ENCODE measurements around the gene PAQR6.
A peak's percentile ranks its signal among the peaks of the same experiment; 100 is the strongest.

Gene PAQR6

DNA sequence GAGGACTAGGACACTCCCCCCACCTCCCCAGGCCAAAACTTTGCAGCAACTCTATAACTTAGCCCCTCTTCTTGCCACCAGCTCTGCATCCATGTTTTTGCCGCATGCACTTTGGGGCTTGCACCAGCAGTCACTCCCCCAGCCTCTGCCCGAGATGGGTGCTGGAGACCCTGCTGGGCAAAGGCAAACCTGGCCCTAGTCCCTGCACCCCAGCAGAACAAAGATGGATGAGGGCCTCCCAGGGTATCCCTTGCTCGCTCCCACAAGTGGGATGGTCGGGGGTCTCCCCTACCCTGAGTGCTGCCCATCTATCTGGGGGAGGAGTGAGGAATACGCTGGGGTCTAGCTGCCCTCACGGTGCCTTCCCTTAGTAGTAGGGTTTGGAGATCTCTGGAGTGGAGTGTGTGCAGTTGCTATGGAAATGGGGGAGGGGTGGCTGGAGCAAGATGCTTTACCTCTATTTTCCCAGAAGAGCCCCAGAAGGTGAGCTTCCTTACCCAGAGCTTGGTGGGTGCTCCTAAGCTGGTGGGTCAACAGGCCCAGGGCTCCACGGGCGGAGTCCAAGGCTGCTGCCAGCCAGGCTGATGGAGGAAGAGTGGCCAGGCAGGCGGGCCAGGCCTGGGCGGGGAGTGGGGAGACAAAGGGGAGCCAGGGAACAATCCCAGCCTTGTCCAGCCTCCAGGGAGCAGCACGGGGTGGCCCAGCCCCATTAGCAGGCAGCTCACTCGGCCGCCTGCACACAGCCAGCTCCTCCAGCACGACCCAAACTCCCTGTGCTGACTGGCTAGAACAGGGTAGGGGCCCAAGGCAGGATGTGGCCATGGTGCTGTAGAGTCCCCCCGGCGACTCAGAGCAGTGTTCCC, at the start of gene PAQR6:
PAQR6 (minus strand) TSS at position 597 of the 863 bp plus-strand sequence. CDS start 1,325 bp downstream, outside the sequence.
- H3K4me3 ChIP-seq (ENCODE audit: low read depth in 1 of 2, low read length in 1 of 2), result no peak within 1 kb of the TSS
- H3K4me1 ChIP-seq (ENCODE audit: control insufficient read depth in 1 of 2, insufficient read depth in 1 of 2, low read depth in 1 of 2, low read length in 1 of 2), result peaks cover 10 to 11% of the 10 kb centered on the region in 2 experiments
- TF ChIP-seq, protein P1, sequence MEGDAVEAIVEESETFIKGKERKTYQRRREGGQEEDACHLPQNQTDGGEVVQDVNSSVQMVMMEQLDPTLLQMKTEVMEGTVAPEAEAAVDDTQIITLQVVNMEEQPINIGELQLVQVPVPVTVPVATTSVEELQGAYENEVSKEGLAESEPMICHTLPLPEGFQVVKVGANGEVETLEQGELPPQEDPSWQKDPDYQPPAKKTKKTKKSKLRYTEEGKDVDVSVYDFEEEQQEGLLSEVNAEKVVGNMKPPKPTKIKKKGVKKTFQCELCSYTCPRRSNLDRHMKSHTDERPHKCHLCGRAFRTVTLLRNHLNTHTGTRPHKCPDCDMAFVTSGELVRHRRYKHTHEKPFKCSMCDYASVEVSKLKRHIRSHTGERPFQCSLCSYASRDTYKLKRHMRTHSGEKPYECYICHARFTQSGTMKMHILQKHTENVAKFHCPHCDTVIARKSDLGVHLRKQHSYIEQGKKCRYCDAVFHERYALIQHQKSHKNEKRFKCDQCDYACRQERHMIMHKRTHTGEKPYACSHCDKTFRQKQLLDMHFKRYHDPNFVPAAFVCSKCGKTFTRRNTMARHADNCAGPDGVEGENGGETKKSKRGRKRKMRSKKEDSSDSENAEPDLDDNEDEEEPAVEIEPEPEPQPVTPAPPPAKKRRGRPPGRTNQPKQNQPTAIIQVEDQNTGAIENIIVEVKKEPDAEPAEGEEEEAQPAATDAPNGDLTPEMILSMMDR (IDR thresholded peaks at IDR 0.05), result no peak

DNA sequence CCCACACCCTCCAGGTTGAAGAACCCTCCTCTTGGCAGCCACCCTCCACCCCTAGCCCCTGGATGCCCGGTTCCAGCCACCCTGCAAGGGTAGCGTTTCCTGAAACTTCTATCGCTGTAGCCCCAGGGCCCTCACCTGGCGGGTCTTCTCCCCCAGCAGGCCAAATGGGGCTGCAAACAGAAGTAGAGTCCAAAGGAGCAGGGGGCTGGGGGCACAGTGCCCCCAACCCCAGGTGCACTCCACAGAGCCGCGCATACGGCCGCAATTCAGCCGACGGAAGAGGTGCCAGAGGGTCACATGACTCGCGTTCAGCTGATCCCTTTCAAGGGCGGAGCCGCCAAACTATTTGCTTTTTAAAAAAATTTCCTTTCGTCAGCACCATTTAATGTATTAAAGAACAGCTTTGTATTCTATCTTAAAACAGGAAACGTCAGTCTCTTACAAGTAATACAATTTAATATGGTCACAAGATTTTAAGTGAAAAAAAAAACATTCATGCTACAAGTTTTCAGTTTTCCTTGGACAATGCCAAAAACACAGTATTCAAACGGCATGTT, 47.6 kb upstream of the PAQR6 start, which contains the start of gene GLMP:
GLMP (minus strand) TSS at position 289 of the 557 bp plus-strand sequence; CDS start at position 255, 34 bp downstream.
- Histone ChIP-seq H3K4me1 (ENCODE audit: control insufficient read depth in 1 of 2, insufficient read depth in 1 of 2, low read depth in 1 of 2, low read length in 1 of 2) (peaks cover 27 to 33% of the 10 kb centered on the region in 2 experiments), H3K27ac (peak within 1 kb of the TSS; percentile 64), H3K36me3 (peaks cover 31% of the 10 kb centered on the region), H3K4me3 (ENCODE audit: low read depth in 1 of 2, low read length in 1 of 2) (peak within 1 kb of the TSS; percentile 73 to 78), H3K27me3 (no peaks in the 10 kb centered on the region), H3K9me3 (no peaks in the 10 kb centered on the region)
- TF ChIP-seq, protein P1 (IDR thresholded peaks at IDR 0.05), result no peak

More for the DNA sequence above, at the start of gene PAQR6:
- H3K27ac ChIP-seq, result peak within 1 kb of the TSS; percentile 11
- peaks cover 34% of the 10 kb centered on the region for H3K27me3 ChIP-seq
- no peaks in the 10 kb centered on the region for H3K9me3 ChIP-seq
- H3K36me3 ChIP-seq, result peaks cover 50% of the 10 kb centered on the region

- no peak overlapping the region for H3K27ac ChIP-seq
- peaks cover 40% of the 10 kb centered on the region for H3K36me3 ChIP-seq
- H3K4me1 ChIP-seq (ENCODE audit: control insufficient read depth in 1 of 2, insufficient read depth in 1 of 2, low read depth in 1 of 2, low read length in 1 of 2), result peaks cover 27 to 33% of the 10 kb centered on the region in 2 experiments
- H3K27me3 ChIP-seq, result no peaks in the 10 kb centered on the region
- no peaks in the 10 kb centered on the region for H3K9me3 ChIP-seq
- H3K4me3 ChIP-seq (ENCODE audit: low read depth in 1 of 2, low read length in 1 of 2), result no peak overlapping the region
- TF ChIP-seq, protein P1 (IDR thresholded peaks at IDR 0.05), result no peak
Observed at GRCh38 chr1:156293895-156294294, 46.0 kb upstream of the PAQR6 start.

DNA sequence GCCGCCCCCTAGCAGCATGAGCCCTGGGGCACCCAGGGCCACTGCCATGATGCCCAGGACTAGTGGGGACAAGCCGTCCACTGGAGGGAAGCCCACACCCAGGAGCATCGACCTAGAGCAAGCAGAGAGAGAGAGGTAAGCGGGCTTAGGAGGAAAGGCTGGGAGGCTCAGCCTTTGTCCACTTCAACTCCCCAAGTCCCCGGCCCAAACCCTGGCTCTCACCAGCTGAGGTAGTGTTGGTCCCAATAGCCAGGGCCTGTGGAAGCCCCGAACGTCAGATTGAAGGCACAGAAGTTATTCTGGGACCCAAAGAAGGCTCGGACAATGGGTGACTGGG, 45.2 kb upstream of the PAQR6 start:
- TF ChIP-seq, protein P1 (IDR thresholded peaks at IDR 0.05), result no peak
- Histone ChIP-seq H3K9me3 (no peaks in the 10 kb centered on the region), H3K4me3 (ENCODE audit: low read depth in 1 of 2, low read length in 1 of 2) (no peak overlapping the region), H3K36me3 (peaks cover 47% of the 10 kb centered on the region), H3K27ac (no peak overlapping the region), H3K27me3 (no peaks in the 10 kb centered on the region), H3K4me1 (ENCODE audit: control insufficient read depth in 1 of 2, insufficient read depth in 1 of 2, low read depth in 1 of 2, low read length in 1 of 2) (peaks cover 27 to 33% of the 10 kb centered on the region in 2 experiments)

GRCh38 chr1:156291226-156292061, 43.6 kb upstream of the PAQR6 start:
- H3K4me3 ChIP-seq (ENCODE audit: low read depth in 1 of 2, low read length in 1 of 2), result peak overlapping the region; percentile 48 to 54
- H3K27me3 ChIP-seq, result no peaks in the 10 kb centered on the region

More at GRCh38 chr1:156291226-156292061, 43.6 kb upstream of the PAQR6 start:
- peaks cover 54% of the 10 kb centered on the region for H3K36me3 ChIP-seq
- H3K9me3 ChIP-seq, result no peaks in the 10 kb centered on the region
- H3K27ac ChIP-seq, result peak overlapping the region; percentile 57
- peaks cover 27 to 33% of the 10 kb centered on the region in 2 experiments for H3K4me1 ChIP-seq (ENCODE audit: control insufficient read depth in 1 of 2, insufficient read depth in 1 of 2, low read depth in 1 of 2, low read length in 1 of 2)
- TF ChIP-seq, protein P1 (IDR thresholded peaks at IDR 0.05), result no peak
